Psoas muscle (tissue), 8 donors: Measurements from ENCODE around the gene ULK1. TPM values are rescaled to one million over a fixed set of nuclear protein-coding genes. Genes with fewer than 3 reads are reported as not detected.

ENCODE experiments used
- ATAC-seq, 4 donors: fragments of 200-7000 bp; cut with Tn5 transposase; one replicate each; pipeline ENCODE4 v1.9.1; 2020; ENCODE audit warnings: moderate library complexity in 3 of 4, mild to moderate bottlenecking in 2 of 4
- DNase-seq, 2 donors: peaks; one replicate each; pipeline ENCODE4 v3.0.0-alpha.2; 2020
- H3K27ac ChIP-seq: fragments of 200-600 bp; one replicate; pipeline ENCODE4 v1.8.0; 2022
- H3K27me3 ChIP-seq, 3 donors: fragments of 200-600 bp in 1 of 3; one replicate each; pipeline versions ENCODE4 v1.6.1 to v1.8.0; 2013 to 2022; ENCODE audit warnings: low read length in 2 of 3, mild to moderate bottlenecking in 2 of 3, moderate library complexity in 1 of 3; ENCODE audit not compliant: insufficient read depth in 3 of 3
- H3K36me3 ChIP-seq, 2 donors: fragments of 200-600 bp in 1 of 2; one replicate each; pipeline versions ENCODE4 v1.6.1 to v1.8.0; 2013 to 2022; ENCODE audit warnings: low read depth in 1 of 2, mild to moderate bottlenecking in 1 of 2, moderate library complexity in 1 of 2; ENCODE audit not compliant: insufficient read depth in 1 of 2
- H3K4me1 ChIP-seq: fragments of 200-600 bp; one replicate; pipeline ENCODE4 v1.8.0; 2022
- H3K4me3 ChIP-seq: fragments of 200-600 bp; one replicate; pipeline ENCODE4 v1.8.0; 2022; ENCODE audit warnings: mild to moderate bottlenecking
- H3K9me3 ChIP-seq: fragments of 200-600 bp; one replicate; pipeline ENCODE4 v1.8.0; 2022
- CTCF ChIP-seq: fragments of 200-600 bp; IDR thresholded peaks from one replicate; pipeline ENCODE4 v1.8.0; 2022; ENCODE audit warnings: antibody characterized with exemption
- WGBS, 3 donors: extraction: QIAGEN DNeasy Blood & Tissue Kit; methylation state at CpG; one replicate each; pipeline versions ENCODE4 v1.1.6 to v1.1.7; 2013; 5-methylcytosine and 5-hydroxymethylcytosine counted together
- intact Hi-C, 2 donors: fragments of 100-400 bp; cut with DNase I; formaldehyde crosslinking; loops; one replicate each; pipeline versions ENCODE4 v1.11.0 to v1.14.2; 2022
- polyA plus RNA-seq, 3 donors: library from polyadenylated mRNA; stranded (reverse); fragments of 200-250 nt; gene quantifications; one replicate each; pipeline ENCODE4 v1.2.3, GENCODE V29; 2013
- total RNA-seq, 4 donors: library from RNA; stranded (reverse); fragmentation: NEBNext Ultra II Directional in 2 of 4; extraction: Animal tissue kit (Norgen Biotek cat#: 25700) in 2 of 4; gene quantifications; one replicate each; pipeline versions ENCODE4 v1.2.1 to v1.2.4, GENCODE V29; 2021 to 2023
- donor health status: healthy with polysubstance abuse.
- donor health status: DM: no; HTN: no; CAD: no; lungs with moderate emphysema.
- donor health status: Bipolar disorder and iron deficiency.
- donor health status: healthy.
- donor health status: DM: yes; HTN: yes; CAD: no.
- donor health status: DM: no; HTN: no; CAD: no.
- donor health status: DM: no; HTN: no; CAD: no.
- donor health status: DM: yes; HTN: yes; CAD: no.

The ULK1 gene
- total and polyA plus RNA-seq, 7 donors: 4.1 to 90.4 (median 58.0) TPM

- DNase-seq (peak in 1 of 2 donors; percentile 28), ATAC-seq (no peak)
- no peak for TF ChIP-seq CTCF
- no peaks in the 10 kb centered on the region for H3K36me3 ChIP-seq
- peaks cover 0 to 7% (median 0%) of the 10 kb centered on the region in 3 donors for H3K27me3 ChIP-seq
- no peaks in the 10 kb centered on the region for H3K9me3 ChIP-seq
- intact Hi-C loops: loop anchor here in 1 of 2 donors (5.0 kb wide), 2 partner anchors 70 to 100 kb away; no protein-coding TSS in a partner anchor
- H3K27ac ChIP-seq: no peak overlapping the region
- no peaks in the 10 kb centered on the region for H3K4me1 ChIP-seq
- 38 to 48% (median 43%) methylated on average over 22 to 24 of the region's 24 CpGs for WGBS, 3 donors
- no peak overlapping the region for H3K4me3 ChIP-seq
These were observed 41.7 kb upstream of the ULK1 start for GRCh38 chr12:131852551-131853299.

- TF ChIP-seq CTCF: no peak
- no peaks in the 10 kb centered on the region for H3K4me1 ChIP-seq
- peak in 1 of 2 donors; percentile 42 for DNase-seq
- H3K27me3 ChIP-seq: peaks cover 0 to 8% (median 0%) of the 10 kb centered on the region in 3 donors
- H3K4me3 ChIP-seq: no peak overlapping the region
- 83 to 85% (median 83%) methylated on average over 34 to 35 of the region's 35 CpGs for WGBS, 3 donors
- intact Hi-C loops: loop anchor here in 1 of 2 donors (5.0 kb wide), 2 partner anchors 68 to 98 kb away; no protein-coding TSS in a partner anchor
- no peak for ATAC-seq
- no peaks in the 10 kb centered on the region for H3K9me3 ChIP-seq
- H3K36me3 ChIP-seq: no peaks in the 10 kb centered on the region
- H3K27ac ChIP-seq: no peak overlapping the region
These were observed 40.3 kb upstream of the ULK1 start for GRCh38 chr12:131853832-131854797.

- no peak for ATAC-seq
- no peak for TF ChIP-seq CTCF
- H3K27ac ChIP-seq: no peak overlapping the region
- DNase-seq: no peak
- no peak overlapping the region for H3K4me3 ChIP-seq
- intact Hi-C loops: loop anchor here in 1 of 2 donors (5.0 kb wide), 2 partner anchors 67 to 97 kb away; no protein-coding TSS in a partner anchor
- 64 to 67% (median 65%) methylated on average over 16 of the region's 16 CpGs for WGBS, 3 donors
- no peaks in the 10 kb centered on the region for H3K4me1 ChIP-seq
- no peaks in the 10 kb centered on the region for H3K36me3 ChIP-seq
- H3K27me3 ChIP-seq: peaks cover 0 to 8% (median 0%) of the 10 kb centered on the region in 3 donors
- no peaks in the 10 kb centered on the region for H3K9me3 ChIP-seq
These were observed 39.5 kb upstream of the ULK1 start for GRCh38 chr12:131854861-131855476.

GRCh38 chr12:131855521-131856142 lies 38.8 kb upstream of the ULK1 start:
- Histone ChIP-seq H3K4me1 (no peaks in the 10 kb centered on the region), H3K27ac (no peak overlapping the region), H3K36me3 (no peaks in the 10 kb centered on the region), H3K9me3 (no peaks in the 10 kb centered on the region), H3K4me3 (no peak overlapping the region), H3K27me3 (peaks cover 0 to 8% (median 0%) of the 10 kb centered on the region in 3 donors)
- no peak for DNase-seq
- no peak for ATAC-seq
- WGBS, 3 donors: 47 to 53% (median 52%) methylated on average over 30 of the region's 30 CpGs
- TF ChIP-seq CTCF: no peak
- intact Hi-C loops: no loop called here
